ENCODE data around the gene CLPTM1.

Gene CLPTM1

GRCh38 chr19:44930088-44930487 is 25.1 kb upstream of the CLPTM1 start:
- Histone ChIP-seq H2BK15ac (replicated peaks; ENCODE audit: low read depth) (no peak overlapping the region), H2BK5ac (ENCODE audit: low read length) (no peak overlapping the region), H3K4me1 (ENCODE audit: control insufficient read depth, low read depth, low read length) (peaks cover 2% of the 10 kb centered on the region), H3K4ac (ENCODE audit: low read depth, low read length) (no peak overlapping the region), H3K18ac (ENCODE audit: low read length) (no peak overlapping the region), H3K27ac (ENCODE audit: low read depth, low read length) (no peak overlapping the region), H3K79me1 (ENCODE audit: low read length) (no peaks in the 10 kb centered on the region), H3K4me2 (ENCODE audit: low read length) (no peak overlapping the region), H3K36me3 (ENCODE audit: control insufficient read depth, insufficient read depth, low read length) (no peaks in the 10 kb centered on the region), H3K79me2 (ENCODE audit: control insufficient read depth, insufficient read depth, low read length) (no peaks in the 10 kb centered on the region), H2BK120ac (ENCODE audit: low read depth, low read length) (no peak overlapping the region), H3K27me3 (ENCODE audit: insufficient read depth, low read length, poor library complexity) (no peaks in the 10 kb centered on the region), H4K8ac (ENCODE audit: low read depth, low read length) (no peak overlapping the region), H3K56ac (ENCODE audit: low read length) (no peak overlapping the region), H3K23ac (ENCODE audit: low read length) (no peak overlapping the region), H3K9ac (ENCODE audit: low read length) (no peak overlapping the region), H3K4me3 (ENCODE audit: low read length) (no peak overlapping the region), H4K5ac (ENCODE audit: low read length) (no peak overlapping the region), H2AK5ac (ENCODE audit: low read length) (no peak overlapping the region)
- WGBS (ENCODE audit: extremely low coverage, insufficient coverage, low lambda C conversion rate), result no CpG with 5 or more reads among the region's 7 CpGs
- DNase-seq, result no peak

DNA sequence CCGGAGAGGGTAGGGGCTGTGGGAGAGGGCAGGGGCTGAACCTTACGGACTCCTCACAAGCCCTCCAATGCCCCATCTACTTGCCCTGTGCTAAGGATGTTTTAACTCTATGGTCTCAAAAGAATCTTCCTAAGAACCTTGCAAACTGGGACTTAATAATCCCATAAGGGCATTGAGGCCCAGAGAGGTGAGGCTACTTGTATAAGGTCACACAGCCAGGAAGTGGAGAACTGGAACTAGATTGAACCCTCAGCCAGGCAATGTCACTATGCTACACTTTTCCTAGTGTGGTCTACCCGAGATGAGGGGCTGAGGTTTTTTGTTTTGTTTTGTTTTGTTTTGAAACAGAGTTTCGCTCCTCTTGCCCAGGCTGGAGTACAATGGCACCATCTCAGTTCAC is 23.6 kb upstream of the CLPTM1 start:
- Histone ChIP-seq H4K8ac (ENCODE audit: low read depth, low read length) (no peak overlapping the region), H3K56ac (ENCODE audit: low read length) (no peak overlapping the region), H3K79me1 (ENCODE audit: low read length) (no peaks in the 10 kb centered on the region), H2BK120ac (ENCODE audit: low read depth, low read length) (no peak overlapping the region), H3K4me2 (ENCODE audit: low read length) (no peak overlapping the region), H3K27ac (ENCODE audit: low read depth, low read length) (no peak overlapping the region), H3K4ac (ENCODE audit: low read depth, low read length) (no peak overlapping the region), H3K4me1 (ENCODE audit: control insufficient read depth, low read depth, low read length) (no peaks in the 10 kb centered on the region), H3K23ac (ENCODE audit: low read length) (no peak overlapping the region), H2BK15ac (replicated peaks; ENCODE audit: low read depth) (no peak overlapping the region), H3K9ac (ENCODE audit: low read length) (no peak overlapping the region), H4K5ac (ENCODE audit: low read length) (no peak overlapping the region), H3K18ac (ENCODE audit: low read length) (no peak overlapping the region), H3K36me3 (ENCODE audit: control insufficient read depth, insufficient read depth, low read length) (no peaks in the 10 kb centered on the region), H2BK5ac (ENCODE audit: low read length) (no peak overlapping the region), H3K27me3 (ENCODE audit: insufficient read depth, low read length, poor library complexity) (no peaks in the 10 kb centered on the region), H3K4me3 (ENCODE audit: low read length) (no peak overlapping the region), H2AK5ac (ENCODE audit: low read length) (no peak overlapping the region), H3K79me2 (ENCODE audit: control insufficient read depth, insufficient read depth, low read length) (no peaks in the 10 kb centered on the region)
- WGBS (ENCODE audit: extremely low coverage, insufficient coverage, low lambda C conversion rate), result no CpG with 5 or more reads among the region's 4 CpGs
- no peak for DNase-seq

DNA sequence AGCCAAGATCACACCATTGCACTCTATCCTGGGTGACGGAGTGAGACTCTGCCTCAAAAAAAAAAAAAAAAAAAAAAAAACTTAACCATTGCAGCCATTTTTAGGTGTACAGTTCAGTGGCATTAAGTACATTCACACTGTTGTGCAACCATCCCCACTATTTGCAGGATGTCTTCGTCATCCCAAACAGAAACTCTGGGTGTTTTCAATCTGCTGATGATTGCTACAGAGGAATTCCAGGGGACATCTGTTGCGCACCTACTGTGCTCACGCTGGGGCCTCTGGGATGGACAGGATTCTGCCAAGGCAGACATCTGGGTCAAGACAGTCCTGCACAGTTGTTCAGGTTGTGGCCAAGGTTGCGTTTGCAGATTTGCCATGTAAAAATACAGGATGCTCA is 15.5 kb upstream of the CLPTM1 start:
- DNase-seq, result no peak
- Histone ChIP-seq H3K4me1 (ENCODE audit: control insufficient read depth, low read depth, low read length) (no peaks in the 10 kb centered on the region), H3K36me3 (ENCODE audit: control insufficient read depth, insufficient read depth, low read length) (no peaks in the 10 kb centered on the region), H3K23ac (ENCODE audit: low read length) (no peak overlapping the region), H4K8ac (ENCODE audit: low read depth, low read length) (no peak overlapping the region), H2AK5ac (ENCODE audit: low read length) (no peak overlapping the region), H3K18ac (ENCODE audit: low read length) (no peak overlapping the region), H3K27ac (ENCODE audit: low read depth, low read length) (no peak overlapping the region), H3K27me3 (ENCODE audit: insufficient read depth, low read length, poor library complexity) (no peaks in the 10 kb centered on the region), H3K79me2 (ENCODE audit: control insufficient read depth, insufficient read depth, low read length) (no peaks in the 10 kb centered on the region), H3K56ac (ENCODE audit: low read length) (no peak overlapping the region), H3K9ac (ENCODE audit: low read length) (no peak overlapping the region), H4K5ac (ENCODE audit: low read length) (no peak overlapping the region), H3K4ac (ENCODE audit: low read depth, low read length) (no peak overlapping the region), H3K4me3 (ENCODE audit: low read length) (no peak overlapping the region), H2BK15ac (replicated peaks; ENCODE audit: low read depth) (no peak overlapping the region), H2BK5ac (ENCODE audit: low read length) (no peak overlapping the region), H3K4me2 (ENCODE audit: low read length) (no peak overlapping the region), H2BK120ac (ENCODE audit: low read depth, low read length) (no peak overlapping the region), H3K79me1 (ENCODE audit: low read length) (no peaks in the 10 kb centered on the region)
- WGBS (ENCODE audit: extremely low coverage, insufficient coverage, low lambda C conversion rate), result no CpG with 5 or more reads among the region's 5 CpGs

DNA sequence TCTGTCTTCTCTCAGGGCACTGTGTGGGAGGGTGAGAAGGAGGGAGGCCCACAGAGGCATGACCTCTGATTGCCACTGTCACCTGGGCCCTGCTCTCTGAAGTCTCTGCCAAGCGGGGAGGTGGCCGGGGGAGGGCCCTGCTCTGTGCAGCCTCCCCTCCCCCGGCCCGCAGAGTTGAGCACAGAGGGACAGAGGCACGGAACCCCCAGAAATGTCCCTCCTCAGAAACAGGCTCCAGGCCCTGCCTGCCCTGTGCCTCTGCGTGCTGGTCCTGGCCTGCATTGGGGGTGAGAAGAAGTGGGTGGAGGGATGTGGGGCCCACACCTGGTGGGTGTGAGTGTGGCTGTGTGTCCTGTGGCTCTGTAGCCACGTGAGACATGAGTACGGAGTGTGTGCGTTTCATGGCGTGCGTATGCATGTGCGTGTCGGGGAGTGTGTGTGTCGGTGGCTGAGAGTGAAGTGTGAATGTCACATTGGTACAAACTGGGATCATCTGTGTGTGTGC is 13.1 kb upstream of the CLPTM1 start, which contains the start of gene APOC4:
APOC4 (plus strand) TSS at position 171 of the 505 bp plus-strand sequence; CDS start at position 212, 41 bp downstream.
- Histone ChIP-seq H3K4me2 (ENCODE audit: low read length) (no peak within 1 kb of the TSS), H3K4me1 (ENCODE audit: control insufficient read depth, low read depth, low read length) (no peaks in the 10 kb centered on the region), H3K23ac (ENCODE audit: low read length) (no peak within 1 kb of the TSS), H4K5ac (ENCODE audit: low read length) (no peak within 1 kb of the TSS), H3K27ac (ENCODE audit: low read depth, low read length) (no peak within 1 kb of the TSS), H2BK120ac (ENCODE audit: low read depth, low read length) (no peak within 1 kb of the TSS), H3K36me3 (ENCODE audit: control insufficient read depth, insufficient read depth, low read length) (no peaks in the 10 kb centered on the region), H2BK15ac (replicated peaks; ENCODE audit: low read depth) (no peak within 1 kb of the TSS), H3K27me3 (ENCODE audit: insufficient read depth, low read length, poor library complexity) (no peaks in the 10 kb centered on the region), H4K8ac (ENCODE audit: low read depth, low read length) (no peak within 1 kb of the TSS), H2AK5ac (ENCODE audit: low read length) (no peak within 1 kb of the TSS), H3K56ac (ENCODE audit: low read length) (no peak within 1 kb of the TSS), H3K18ac (ENCODE audit: low read length) (no peak within 1 kb of the TSS), H3K4me3 (ENCODE audit: low read length) (no peak within 1 kb of the TSS), H3K4ac (ENCODE audit: low read depth, low read length) (no peak within 1 kb of the TSS), H3K9ac (ENCODE audit: low read length) (no peak within 1 kb of the TSS), H3K79me1 (ENCODE audit: low read length) (no peaks in the 10 kb centered on the region), H2BK5ac (ENCODE audit: low read length) (no peak within 1 kb of the TSS), H3K79me2 (ENCODE audit: control insufficient read depth, insufficient read depth, low read length) (no peaks in the 10 kb centered on the region)
- DNase-seq, result no peak
- WGBS (ENCODE audit: extremely low coverage, insufficient coverage, low lambda C conversion rate), result 100% methylated on average over 3 of the region's 14 CpGs

DNA sequence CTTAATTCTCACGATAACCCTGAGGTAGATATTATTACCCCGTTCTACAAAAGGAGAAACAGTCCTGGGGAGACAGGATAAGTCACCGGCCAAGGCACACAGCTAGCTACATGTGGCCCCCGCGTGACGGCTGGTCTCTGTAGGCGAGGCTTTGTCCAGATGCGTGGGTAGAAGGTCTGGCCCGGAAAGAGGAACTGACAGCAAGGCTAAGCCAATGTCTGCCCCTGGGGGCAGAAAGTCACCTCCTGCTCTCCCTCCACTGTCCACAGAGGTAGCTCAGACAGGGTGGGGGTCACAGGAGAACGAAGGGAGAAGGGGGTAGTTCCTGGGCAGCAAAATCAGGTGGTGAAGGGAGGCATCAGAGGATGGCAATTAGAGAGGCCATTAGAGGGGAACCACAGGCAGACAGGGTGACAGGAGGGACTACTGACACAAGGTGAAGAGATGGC is 11.4 kb upstream of the CLPTM1 start:
- no CpG with 5 or more reads among the region's 10 CpGs for WGBS (ENCODE audit: extremely low coverage, insufficient coverage, low lambda C conversion rate)
- no peak overlapping the region for H3K18ac ChIP-seq (ENCODE audit: low read length)
- H3K4me2 ChIP-seq (ENCODE audit: low read length), result no peak overlapping the region
- H3K4ac ChIP-seq (ENCODE audit: low read depth, low read length), result no peak overlapping the region
- no peak overlapping the region for H3K56ac ChIP-seq (ENCODE audit: low read length)
- no peaks in the 10 kb centered on the region for H3K27me3 ChIP-seq (ENCODE audit: insufficient read depth, low read length, poor library complexity)
- H2AK5ac ChIP-seq (ENCODE audit: low read length), result no peak overlapping the region
- H3K36me3 ChIP-seq (ENCODE audit: control insufficient read depth, insufficient read depth, low read length), result no peaks in the 10 kb centered on the region
- no peaks in the 10 kb centered on the region for H3K79me1 ChIP-seq (ENCODE audit: low read length)
- no peak overlapping the region for H2BK15ac ChIP-seq (replicated peaks; ENCODE audit: low read depth)
- no peak overlapping the region for H3K23ac ChIP-seq (ENCODE audit: low read length)
- no peak overlapping the region for H4K5ac ChIP-seq (ENCODE audit: low read length)
- H3K4me3 ChIP-seq (ENCODE audit: low read length), result no peak overlapping the region
- DNase-seq, result no peak
- H2BK120ac ChIP-seq (ENCODE audit: low read depth, low read length), result no peak overlapping the region
- no peak overlapping the region for H3K9ac ChIP-seq (ENCODE audit: low read length)
- no peak overlapping the region for H2BK5ac ChIP-seq (ENCODE audit: low read length)
- H3K4me1 ChIP-seq (ENCODE audit: control insufficient read depth, low read depth, low read length), result no peaks in the 10 kb centered on the region
- no peak overlapping the region for H4K8ac ChIP-seq (ENCODE audit: low read depth, low read length)
- H3K79me2 ChIP-seq (ENCODE audit: control insufficient read depth, insufficient read depth, low read length), result no peaks in the 10 kb centered on the region
- H3K27ac ChIP-seq (ENCODE audit: low read depth, low read length), result no peak overlapping the region

- Histone ChIP-seq H2BK5ac (ENCODE audit: low read length) (no peak overlapping the region), H4K8ac (ENCODE audit: low read depth, low read length) (no peak overlapping the region), H2BK15ac (replicated peaks; ENCODE audit: low read depth) (no peak overlapping the region), H3K23ac (ENCODE audit: low read length) (no peak overlapping the region), H3K18ac (ENCODE audit: low read length) (no peak overlapping the region), H3K4me2 (ENCODE audit: low read length) (no peak overlapping the region), H3K56ac (ENCODE audit: low read length) (no peak overlapping the region), H3K79me2 (ENCODE audit: control insufficient read depth, insufficient read depth, low read length) (no peaks in the 10 kb centered on the region), H3K27ac (ENCODE audit: low read depth, low read length) (no peak overlapping the region), H2BK120ac (ENCODE audit: low read depth, low read length) (no peak overlapping the region), H3K36me3 (ENCODE audit: control insufficient read depth, insufficient read depth, low read length) (no peaks in the 10 kb centered on the region), H4K5ac (ENCODE audit: low read length) (no peak overlapping the region), H2AK5ac (ENCODE audit: low read length) (no peak overlapping the region), H3K4me3 (ENCODE audit: low read length) (no peak overlapping the region), H3K27me3 (ENCODE audit: insufficient read depth, low read length, poor library complexity) (no peaks in the 10 kb centered on the region), H3K9ac (ENCODE audit: low read length) (no peak overlapping the region), H3K4ac (ENCODE audit: low read depth, low read length) (no peak overlapping the region), H3K4me1 (ENCODE audit: control insufficient read depth, low read depth, low read length) (no peaks in the 10 kb centered on the region), H3K79me1 (ENCODE audit: low read length) (no peaks in the 10 kb centered on the region)
- DNase-seq, result no peak
- WGBS (ENCODE audit: extremely low coverage, insufficient coverage, low lambda C conversion rate), result no CpG with 5 or more reads among the region's 13 CpGs
Observed at GRCh38 chr19:44947041-44947581, 8.1 kb upstream of the CLPTM1 start.

Data from mesendoderm (in vitro differentiated cells).